ENCODE measurements around the gene CTBS.

DNA sequence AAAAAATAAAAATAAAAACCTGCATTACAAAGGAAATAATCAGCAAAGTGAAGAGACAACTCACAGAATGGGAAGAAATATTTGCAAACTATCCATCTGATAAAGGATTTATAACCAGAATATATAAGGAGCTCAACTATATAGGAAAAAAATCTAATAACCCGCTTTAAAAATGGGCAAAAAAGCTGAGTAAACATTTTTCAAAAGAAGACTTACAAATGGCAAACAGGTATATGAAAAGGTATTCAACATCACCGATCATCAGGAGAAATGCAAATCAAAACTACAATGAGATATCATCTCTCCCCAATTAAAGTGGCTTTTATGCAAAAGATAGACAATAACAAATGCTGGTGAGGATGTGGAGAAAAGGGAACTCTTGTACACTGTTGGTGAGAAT, 64.1 kb downstream of the CTBS start:
- TF ChIP-seq, protein P1, sequence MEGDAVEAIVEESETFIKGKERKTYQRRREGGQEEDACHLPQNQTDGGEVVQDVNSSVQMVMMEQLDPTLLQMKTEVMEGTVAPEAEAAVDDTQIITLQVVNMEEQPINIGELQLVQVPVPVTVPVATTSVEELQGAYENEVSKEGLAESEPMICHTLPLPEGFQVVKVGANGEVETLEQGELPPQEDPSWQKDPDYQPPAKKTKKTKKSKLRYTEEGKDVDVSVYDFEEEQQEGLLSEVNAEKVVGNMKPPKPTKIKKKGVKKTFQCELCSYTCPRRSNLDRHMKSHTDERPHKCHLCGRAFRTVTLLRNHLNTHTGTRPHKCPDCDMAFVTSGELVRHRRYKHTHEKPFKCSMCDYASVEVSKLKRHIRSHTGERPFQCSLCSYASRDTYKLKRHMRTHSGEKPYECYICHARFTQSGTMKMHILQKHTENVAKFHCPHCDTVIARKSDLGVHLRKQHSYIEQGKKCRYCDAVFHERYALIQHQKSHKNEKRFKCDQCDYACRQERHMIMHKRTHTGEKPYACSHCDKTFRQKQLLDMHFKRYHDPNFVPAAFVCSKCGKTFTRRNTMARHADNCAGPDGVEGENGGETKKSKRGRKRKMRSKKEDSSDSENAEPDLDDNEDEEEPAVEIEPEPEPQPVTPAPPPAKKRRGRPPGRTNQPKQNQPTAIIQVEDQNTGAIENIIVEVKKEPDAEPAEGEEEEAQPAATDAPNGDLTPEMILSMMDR (IDR thresholded peaks at IDR 0.05) = no peak
- TF ChIP-seq POLR2A (IDR thresholded peaks at IDR 0.05) = no peak
